Neural cell (in vitro differentiated cells): ENCODE measurements around the gene NACA. TPM values are rescaled to one million over a fixed set of nuclear protein-coding genes. Genes with fewer than 3 reads are reported as not detected.

Experiments used
- H2AFZ ChIP-seq: fragments of 200-600, 300-800 bp; sonication (generic), shearing (Covaris generic); 2 replicates; pipeline ENCODE4 v1.6.0; 2014; ENCODE audit warnings: low read depth, mild to moderate bottlenecking, antibody characterized with exemption, low read length, moderate library complexity
- H3F3A ChIP-seq: fragments of 200-600 bp; shearing (Covaris generic); 2 replicates; pipeline ENCODE4 v1.6.1; 2016; ENCODE audit warnings: mild to moderate bottlenecking, moderate library complexity, mixed read lengths, antibody characterized with exemption, low read length; ENCODE audit not compliant: insufficient read depth, poor library complexity, severe bottlenecking
- H3K27ac ChIP-seq: fragments of 200-600, 300-800 bp; sonication (generic), shearing (Covaris generic); 2 replicates; pipeline ENCODE4 v1.5.1; 2014; ENCODE audit warnings: mild to moderate bottlenecking, low read length, moderate library complexity
- H3K27me3 ChIP-seq: fragments of 300-800, 200-600 bp; sonication (generic), shearing (Covaris generic); 2 replicates; pipeline ENCODE4 v1.6.0; 2014; ENCODE audit warnings: mild to moderate bottlenecking, low read depth, low read length, moderate library complexity; ENCODE audit not compliant: insufficient read depth
- H3K36me3 ChIP-seq: fragments of 300-800, 200-600 bp; sonication (generic), shearing (Covaris generic); 2 replicates; pipeline ENCODE4 v1.5.1; 2014; ENCODE audit warnings: mild to moderate bottlenecking, antibody characterized with exemption, low read length, moderate library complexity; ENCODE audit not compliant: insufficient read depth
- H3K4me2 ChIP-seq: fragments of 300-800, 200-600 bp; sonication (generic), shearing (Covaris generic); 2 replicates; pipeline ENCODE4 v1.6.0; 2014; ENCODE audit warnings: mild to moderate bottlenecking, low read length
- H3K4me3 ChIP-seq: fragments of 300-800, 200-600 bp; sonication (generic), shearing (Covaris generic); 2 replicates; pipeline ENCODE4 v1.5.1; 2014; ENCODE audit warnings: mild to moderate bottlenecking, low read length, moderate library complexity
- H3K79me2 ChIP-seq: fragments of 200-600 bp; shearing (Covaris generic); replicated peaks from 2 replicates; pipeline ENCODE4 v1.6.0; 2014; ENCODE audit warnings: mild to moderate bottlenecking, low read length, moderate library complexity; ENCODE audit not compliant: insufficient read depth
- H3K9ac ChIP-seq: fragments of 300-800, 200-600 bp; sonication (generic), shearing (Covaris generic); 2 replicates; pipeline ENCODE4 v1.6.1; 2016; ENCODE audit warnings: mild to moderate bottlenecking, low read length, mixed read lengths
- H3K9me2 ChIP-seq: fragments of 200-600 bp; shearing (Covaris generic); 2 replicates; pipeline ENCODE4 v1.6.1; 2016; ENCODE audit warnings: mild to moderate bottlenecking, low read length, mixed read lengths; ENCODE audit not compliant: insufficient read depth
- H3K9me3 ChIP-seq: fragments of 200-600, 300-800 bp; sonication (generic), shearing (Covaris generic); 2 replicates; pipeline ENCODE4 v1.6.1; 2016; ENCODE audit warnings: mild to moderate bottlenecking, mixed run types, low read length, moderate library complexity, mixed read lengths
- H4K20me1 ChIP-seq: fragments of 200-600 bp; shearing (Covaris generic); 2 replicates; pipeline ENCODE4 v1.6.1; 2016; ENCODE audit warnings: mild to moderate bottlenecking, mixed run types; ENCODE audit not compliant: insufficient read depth
- CTCF ChIP-seq: fragments of 450-650 bp; IDR thresholded peaks from 2 replicates; pipeline ENCODE4 v1.5.1; 2014; ENCODE audit warnings: antibody characterized with exemption, mild to moderate bottlenecking, moderate library complexity; ENCODE audit not compliant: poor library complexity, severe bottlenecking
- EP300 ChIP-seq: fragments of 450-650 bp; conservative IDR thresholded peaks from 2 replicates; pipeline ENCODE4 v1.6.1; 2014; ENCODE audit warnings: antibody characterized with exemption, mild to moderate bottlenecking, moderate library complexity; ENCODE audit not compliant: poor library complexity, severe bottlenecking
- EZH2 ChIP-seq: fragments of 200-600, 300-800 bp; shearing (Covaris generic), sonication (generic); IDR thresholded peaks from 2 replicates; pipeline ENCODE4 v1.6.1; 2014; ENCODE audit warnings: antibody characterized with exemption, low read length, borderline replicate concordance, mild to moderate bottlenecking; ENCODE audit not compliant: insufficient read depth, poor library complexity, severe bottlenecking
- MXI1 ChIP-seq: fragments of 450-650 bp; conservative IDR thresholded peaks from 2 replicates; pipeline ENCODE4 v1.6.1; 2014; ENCODE audit warnings: antibody characterized with exemption, mild to moderate bottlenecking; ENCODE audit not compliant: poor library complexity, severe bottlenecking
- POLR2AphosphoS5 ChIP-seq: IDR thresholded peaks from 2 replicates; pipeline ENCODE4 v1.6.1; 2012
- RAD21 ChIP-seq: fragments of 450-650 bp; conservative IDR thresholded peaks from 2 replicates; pipeline ENCODE4 v1.6.1; 2014; ENCODE audit warnings: antibody characterized with exemption, mild to moderate bottlenecking, moderate library complexity
- REST ChIP-seq: IDR thresholded peaks from 2 replicates; pipeline ENCODE4 v1.6.1; 2012; ENCODE audit warnings: borderline replicate concordance
- SMC3 ChIP-seq: fragments of 450-650 bp; conservative IDR thresholded peaks from 2 replicates; pipeline ENCODE4 v1.6.1; 2014; ENCODE audit warnings: antibody characterized with exemption, mild to moderate bottlenecking, moderate library complexity; ENCODE audit not compliant: poor library complexity
- TAF1 ChIP-seq: IDR thresholded peaks from 2 replicates; pipeline ENCODE4 v1.6.1; 2012; ENCODE audit warnings: low read depth
- polyA plus RNA-seq: library from polyadenylated mRNA; depleted of rRNA; stranded (reverse); fragments of >200 nt; gene quantifications from 2 replicates; pipeline ENCODE4 v1.2.3, GENCODE V29; 2014

The NACA gene
- polyA plus RNA-seq, 1 donor from 2014 or later, result 1,797 TPM

DNA sequence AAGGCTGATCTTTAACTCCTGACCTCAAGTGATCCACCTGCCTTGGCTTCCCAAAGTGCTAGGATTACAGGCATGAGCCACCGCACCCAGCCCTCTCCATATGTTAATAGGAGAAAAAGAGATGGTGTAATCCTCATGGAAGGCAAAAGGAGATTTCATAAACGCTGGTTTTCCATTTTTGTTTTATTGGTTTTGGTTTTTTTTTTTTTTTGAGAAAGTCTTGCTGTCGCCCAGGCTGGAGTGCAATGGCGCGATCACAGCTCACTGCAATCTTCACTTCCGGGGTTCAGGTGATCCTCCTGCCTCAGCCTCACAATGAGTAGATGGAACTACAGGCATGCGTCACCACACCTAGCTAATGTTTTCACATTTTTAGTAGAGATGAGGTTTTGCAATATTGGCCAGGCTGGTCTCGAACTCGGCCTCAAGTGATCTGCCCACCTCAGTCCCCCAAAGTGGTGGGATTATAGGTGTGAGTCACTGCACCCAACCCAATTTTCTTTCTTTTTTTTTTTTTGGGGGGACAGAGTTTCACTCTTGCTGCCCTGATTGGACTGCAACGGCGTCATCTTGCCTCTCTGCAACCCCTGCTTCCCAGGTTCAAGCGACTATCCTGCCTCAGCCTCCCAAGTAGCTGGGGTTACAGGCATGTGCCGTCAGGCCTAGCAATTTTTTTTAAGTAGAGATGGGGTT lies 45.1 kb downstream of the NACA start:
- Histone ChIP-seq H3K4me2 (no peak overlapping the region), H4K20me1 (no peaks in the 10 kb centered on the region), H3K9me2 (no peaks in the 10 kb centered on the region), H3K4me3 (no peak overlapping the region), H3K79me2 (peaks cover 90% of the 10 kb centered on the region), H3K9ac (no peak overlapping the region), H2AFZ (no peak overlapping the region), H3K36me3 (no peaks in the 10 kb centered on the region), H3K27ac (no peak overlapping the region), H3K9me3 (no peaks in the 10 kb centered on the region), H3K27me3 (no peaks in the 10 kb centered on the region), H3F3A (no peaks in the 10 kb centered on the region)
- TF ChIP-seq CTCF, result no peak
- TF ChIP-seq REST, result no peak
- no peak for TF ChIP-seq MXI1
- TF ChIP-seq EP300, result no peak
- no peak for TF ChIP-seq EZH2
- TF ChIP-seq SMC3, result no peak
- TF ChIP-seq TAF1, result no peak
- TF ChIP-seq RAD21, result no peak
- TF ChIP-seq POLR2AphosphoS5, result no peak

DNA sequence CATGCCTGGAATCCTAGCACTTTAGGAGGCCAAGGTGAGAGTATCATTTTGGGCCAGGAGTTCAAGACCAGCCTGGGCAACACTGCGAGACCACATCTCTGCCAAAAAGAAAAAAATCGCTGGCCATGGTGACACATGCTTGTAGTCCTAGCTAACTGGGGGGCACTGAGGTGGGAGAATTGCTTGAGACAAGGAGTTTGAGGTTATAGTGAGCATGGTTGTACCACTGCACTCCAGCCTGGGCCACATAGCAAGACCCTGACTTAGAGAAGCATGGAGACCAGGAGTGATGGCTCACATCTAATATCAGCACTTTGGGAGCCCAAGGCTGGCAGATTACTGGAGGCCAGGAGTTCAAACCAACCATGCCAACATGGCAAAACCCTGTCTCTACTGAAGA lies 46.2 kb downstream of the NACA start:
- H3K36me3 ChIP-seq, result no peaks in the 10 kb centered on the region
- no peaks in the 10 kb centered on the region for H3K9me3 ChIP-seq
- no peak overlapping the region for H3K27ac ChIP-seq
- H3K9me2 ChIP-seq, result no peaks in the 10 kb centered on the region
- H3K4me3 ChIP-seq, result no peak overlapping the region
- TF ChIP-seq EP300, result no peak
- no peaks in the 10 kb centered on the region for H3F3A ChIP-seq
- no peak overlapping the region for H3K4me2 ChIP-seq
- H4K20me1 ChIP-seq, result no peaks in the 10 kb centered on the region
- no peaks in the 10 kb centered on the region for H3K27me3 ChIP-seq
- peaks cover 86% of the 10 kb centered on the region for H3K79me2 ChIP-seq
- H3K9ac ChIP-seq, result no peak overlapping the region
- H2AFZ ChIP-seq, result no peak overlapping the region
